Measurements from ENCODE around the gene MIOS.

Gene MIOS

DNA sequence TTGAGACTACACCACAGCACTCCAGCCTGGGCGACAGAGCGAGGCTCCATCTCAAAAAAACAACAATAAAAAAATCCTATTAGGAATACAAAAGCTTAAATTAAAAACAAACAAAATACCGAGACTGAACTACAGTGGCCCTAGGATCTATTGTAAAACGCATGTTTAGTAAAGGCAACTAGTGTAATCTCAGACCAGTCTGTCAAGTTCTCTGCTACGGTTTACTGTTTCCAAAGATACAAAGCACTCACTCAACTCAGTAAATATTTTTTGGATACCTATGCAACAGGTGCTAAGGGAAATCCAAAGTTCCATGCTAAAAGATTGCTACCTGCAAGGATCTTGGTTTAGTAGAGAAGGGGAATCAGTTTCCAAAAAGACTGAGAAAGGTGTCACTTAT, 3.4 kb upstream of the MIOS start:
- Histone ChIP-seq H3K27me3 (ENCODE audit: control insufficient read depth, low read length) (no peaks in the 10 kb centered on the region), H3K4me3 (ENCODE audit: low read length) (no peak overlapping the region), H3K4me1 (ENCODE audit: control insufficient read depth, low read length) (peaks cover 14% of the 10 kb centered on the region), H4K20me1 (ENCODE audit: control insufficient read depth, insufficient read depth, low read depth, low read length) (no peaks in the 10 kb centered on the region), H3K79me2 (ENCODE audit: control insufficient read depth, low read length) (peaks cover 14% of the 10 kb centered on the region), H3K27ac (ENCODE audit: low read depth, low read length) (no peak overlapping the region), H3K9me3 (ENCODE audit: control insufficient read depth, insufficient read depth, low read length) (no peaks in the 10 kb centered on the region; the same call in 1 of the 2 replicates), H3K9me2 (replicated peaks; ENCODE audit: control insufficient read depth, low read length) (no peaks in the 10 kb centered on the region), H3K4me2 (ENCODE audit: low read length) (no peak overlapping the region), H3K36me3 (ENCODE audit: control insufficient read depth, low read length) (peaks cover 7% of the 10 kb centered on the region; the same call in 1 of the 2 replicates), H3F3A (ENCODE audit: control insufficient read depth, insufficient read depth) (peaks cover 9% of the 10 kb centered on the region)
- TF ChIP-seq, protein P1, sequence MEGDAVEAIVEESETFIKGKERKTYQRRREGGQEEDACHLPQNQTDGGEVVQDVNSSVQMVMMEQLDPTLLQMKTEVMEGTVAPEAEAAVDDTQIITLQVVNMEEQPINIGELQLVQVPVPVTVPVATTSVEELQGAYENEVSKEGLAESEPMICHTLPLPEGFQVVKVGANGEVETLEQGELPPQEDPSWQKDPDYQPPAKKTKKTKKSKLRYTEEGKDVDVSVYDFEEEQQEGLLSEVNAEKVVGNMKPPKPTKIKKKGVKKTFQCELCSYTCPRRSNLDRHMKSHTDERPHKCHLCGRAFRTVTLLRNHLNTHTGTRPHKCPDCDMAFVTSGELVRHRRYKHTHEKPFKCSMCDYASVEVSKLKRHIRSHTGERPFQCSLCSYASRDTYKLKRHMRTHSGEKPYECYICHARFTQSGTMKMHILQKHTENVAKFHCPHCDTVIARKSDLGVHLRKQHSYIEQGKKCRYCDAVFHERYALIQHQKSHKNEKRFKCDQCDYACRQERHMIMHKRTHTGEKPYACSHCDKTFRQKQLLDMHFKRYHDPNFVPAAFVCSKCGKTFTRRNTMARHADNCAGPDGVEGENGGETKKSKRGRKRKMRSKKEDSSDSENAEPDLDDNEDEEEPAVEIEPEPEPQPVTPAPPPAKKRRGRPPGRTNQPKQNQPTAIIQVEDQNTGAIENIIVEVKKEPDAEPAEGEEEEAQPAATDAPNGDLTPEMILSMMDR (IDR thresholded peaks at IDR 0.05; ENCODE audit: low read depth, low read length, poor library complexity, severe bottlenecking), result no peak
- no peak for TF ChIP-seq EZH2phosphoT487 (IDR thresholded peaks at IDR 0.05; ENCODE audit: borderline replicate concordance, low read length)

DNA sequence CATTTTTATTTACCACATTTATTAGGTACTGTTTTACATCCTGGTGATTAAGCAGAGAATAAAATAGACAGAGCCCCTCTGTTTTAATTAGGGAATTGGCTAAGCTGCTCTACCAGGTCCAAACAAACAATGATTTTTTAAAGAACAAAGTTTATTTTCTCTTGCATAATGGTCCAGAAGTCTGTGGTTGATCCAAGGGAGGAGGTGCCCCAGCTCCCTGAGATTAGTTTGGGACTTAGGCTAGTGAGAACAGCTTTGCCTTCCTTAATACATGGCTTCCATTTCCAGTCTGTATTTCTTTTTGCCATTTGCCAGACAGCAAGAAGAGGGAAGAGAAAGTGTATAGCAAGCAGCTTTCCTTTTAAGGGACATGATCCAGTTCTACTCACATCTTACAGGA, 2.9 kb upstream of the MIOS start:
- TF ChIP-seq, protein P1 (IDR thresholded peaks at IDR 0.05; ENCODE audit: low read depth, low read length, poor library complexity, severe bottlenecking), result no peak
- TF ChIP-seq EZH2phosphoT487 (IDR thresholded peaks at IDR 0.05; ENCODE audit: borderline replicate concordance, low read length), result no peak
- Histone ChIP-seq H3K4me3 (ENCODE audit: low read length) (no peak overlapping the region), H3K9me3 (ENCODE audit: control insufficient read depth, insufficient read depth, low read length) (no peaks in the 10 kb centered on the region), H3K79me2 (ENCODE audit: control insufficient read depth, low read length) (peaks cover 20% of the 10 kb centered on the region), H3K36me3 (ENCODE audit: control insufficient read depth, low read length) (peaks cover 7% of the 10 kb centered on the region; the same call in 1 of the 2 replicates), H3K9me2 (replicated peaks; ENCODE audit: control insufficient read depth, low read length) (no peaks in the 10 kb centered on the region), H3F3A (ENCODE audit: control insufficient read depth, insufficient read depth) (peaks cover 15% of the 10 kb centered on the region), H3K27ac (ENCODE audit: low read depth, low read length) (no peak overlapping the region), H4K20me1 (ENCODE audit: control insufficient read depth, insufficient read depth, low read depth, low read length) (no peaks in the 10 kb centered on the region), H3K4me1 (ENCODE audit: control insufficient read depth, low read length) (peaks cover 19% of the 10 kb centered on the region), H3K27me3 (ENCODE audit: control insufficient read depth, low read length) (no peaks in the 10 kb centered on the region), H3K4me2 (ENCODE audit: low read length) (no peak overlapping the region)

DNA sequence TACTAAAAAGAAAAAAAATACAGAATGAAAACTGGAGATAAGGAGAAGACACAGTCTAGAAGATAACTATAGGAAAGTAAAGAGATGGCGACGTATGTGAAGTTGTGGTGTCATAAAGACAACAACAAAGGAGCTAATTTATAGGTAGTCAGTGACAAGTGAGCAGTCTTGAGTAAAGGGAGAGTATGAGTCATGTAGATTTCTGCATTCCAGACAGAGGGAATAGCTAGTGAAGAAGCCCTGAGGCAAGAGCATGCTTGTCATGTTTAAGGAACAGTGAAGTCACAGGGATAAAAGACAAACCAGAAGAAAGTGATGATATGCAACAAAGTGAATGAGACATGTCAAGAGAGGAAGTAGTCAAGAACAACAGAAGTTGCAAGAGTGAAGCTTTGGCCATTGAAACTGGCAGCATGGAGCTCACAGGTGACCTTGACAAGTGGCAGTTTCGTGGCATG, 2.3 kb upstream of the MIOS start:
- H3K9me2 ChIP-seq (replicated peaks; ENCODE audit: control insufficient read depth, low read length), result no peaks in the 10 kb centered on the region
- peaks cover 25% of the 10 kb centered on the region for H3K4me1 ChIP-seq (ENCODE audit: control insufficient read depth, low read length)
- no peak overlapping the region for H3K4me3 ChIP-seq (ENCODE audit: low read length)
- TF ChIP-seq, protein P1 (IDR thresholded peaks at IDR 0.05; ENCODE audit: low read depth, low read length, poor library complexity, severe bottlenecking), result no peak
- no peaks in the 10 kb centered on the region for H3K9me3 ChIP-seq (ENCODE audit: control insufficient read depth, insufficient read depth, low read length)
- H3K36me3 ChIP-seq (ENCODE audit: control insufficient read depth, low read length), result peaks cover 9% of the 10 kb centered on the region
- no peak overlapping the region for H3K27ac ChIP-seq (ENCODE audit: low read depth, low read length)
- H3K27me3 ChIP-seq (ENCODE audit: control insufficient read depth, low read length), result no peaks in the 10 kb centered on the region
- peaks cover 18% of the 10 kb centered on the region for H3F3A ChIP-seq (ENCODE audit: control insufficient read depth, insufficient read depth)
- H3K79me2 ChIP-seq (ENCODE audit: control insufficient read depth, low read length), result peaks cover 24% of the 10 kb centered on the region
- H3K4me2 ChIP-seq (ENCODE audit: low read length), result no peak overlapping the region
- H4K20me1 ChIP-seq (ENCODE audit: control insufficient read depth, insufficient read depth, low read depth, low read length), result peaks cover 1% of the 10 kb centered on the region; the same call in 1 of the 2 replicates

All from DOHH2 (cell line).